ENCODE data around the gene ZNF853.
"Not testable (repeated sequence)": the region's sequence is repeated elsewhere in the genome, so short reads cannot be mapped to it uniquely, and the experiment has no call there.

ZNF853 gene

DNA sequence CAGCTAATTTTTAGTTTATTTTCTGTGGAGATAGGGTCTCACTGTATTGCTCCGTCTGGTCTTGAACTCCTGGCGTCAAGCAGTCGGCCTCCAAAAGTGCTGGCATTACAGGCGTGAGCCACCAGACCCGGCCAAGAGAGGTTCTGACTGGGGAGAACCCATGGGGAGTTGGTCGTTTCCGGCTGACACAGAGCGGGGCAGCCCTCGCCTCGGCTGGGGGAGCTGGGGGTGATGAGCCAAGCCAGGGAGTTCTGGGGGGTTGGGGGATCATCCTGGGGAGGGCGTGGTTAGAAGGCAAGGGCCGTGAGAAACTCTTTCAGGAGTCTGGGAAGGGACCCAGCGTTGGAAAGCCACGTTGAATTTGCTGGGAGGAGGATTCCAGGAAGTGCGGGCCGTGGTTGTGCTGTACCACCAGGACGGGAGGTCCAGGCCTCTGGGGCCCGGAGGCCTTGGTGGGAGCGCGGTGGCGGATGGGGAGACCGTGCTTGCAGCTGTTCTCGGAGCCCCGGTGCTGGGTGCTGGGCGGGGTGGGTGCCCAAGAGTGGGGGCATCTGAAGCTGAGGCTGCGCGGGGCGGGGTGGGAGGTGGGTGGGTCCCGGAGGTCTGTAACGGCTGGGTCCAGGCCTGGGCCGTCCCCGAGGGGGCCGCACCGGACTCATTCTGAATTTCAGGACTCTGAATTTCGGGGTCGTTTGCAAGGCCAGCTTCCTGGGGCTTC, 8.4 kb upstream of the ZNF853 start:
- DNase-seq = no peak

- no peak for DNase-seq
Observed at GRCh38 chr7:6607651-6608051, 7.8 kb upstream of the ZNF853 start.

- DNase-seq = no peak
Observed at GRCh38 chr7:6608081-6608480, 7.3 kb upstream of the ZNF853 start.

DNA sequence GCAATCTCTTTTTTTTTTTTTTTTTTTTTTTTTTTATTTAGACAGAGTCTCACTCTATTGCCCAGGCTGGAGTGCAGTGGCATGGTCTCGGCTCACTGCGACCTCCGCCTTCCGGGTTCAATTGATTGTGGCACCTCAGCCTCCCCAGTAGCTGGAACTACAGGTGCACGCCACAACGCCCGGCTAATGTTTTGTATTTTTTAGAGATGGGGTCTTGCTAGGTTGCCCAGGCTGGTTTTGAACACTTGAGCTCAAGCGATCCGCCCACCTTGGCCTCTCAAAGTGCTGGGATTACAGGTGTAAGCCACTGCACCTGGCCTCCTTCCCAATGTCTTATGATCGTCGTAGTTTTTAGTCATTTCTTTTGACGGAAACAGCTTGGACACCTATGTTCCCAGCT, 6.6 kb upstream of the ZNF853 start:
- no peak for DNase-seq

DNA sequence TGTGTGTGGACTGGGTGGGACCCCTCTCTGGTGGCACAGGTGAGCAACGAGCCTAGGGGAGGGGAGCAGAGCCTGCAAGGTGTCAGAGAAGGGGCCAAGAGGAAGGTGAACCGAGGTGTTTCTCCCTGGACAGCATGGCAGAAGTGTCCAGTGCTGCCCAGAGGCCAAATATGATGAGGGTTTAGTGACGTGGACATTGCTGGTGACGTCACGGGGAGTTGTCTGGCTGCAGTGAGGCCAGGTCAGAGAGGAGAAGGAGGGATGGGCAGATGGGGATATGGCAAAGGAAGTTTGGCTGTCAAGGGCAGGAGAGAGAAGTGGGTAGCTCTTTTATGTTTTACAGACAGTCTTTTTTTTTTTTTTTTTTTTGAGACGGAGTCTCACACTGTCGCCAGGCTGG, 2.6 kb upstream of the ZNF853 start:
- no peak for DNase-seq

- no peak for DNase-seq
Observed at GRCh38 chr7:6613706-6614105, 1.7 kb upstream of the ZNF853 start.

GRCh38 chr7:6615723-6616555, 529 bp downstream of the ZNF853 start:
- DNase-seq = no peak

- DNase-seq = no peak
Observed at GRCh38 chr7:6616854-6617643, 1.6 kb downstream of the ZNF853 start.

DNA sequence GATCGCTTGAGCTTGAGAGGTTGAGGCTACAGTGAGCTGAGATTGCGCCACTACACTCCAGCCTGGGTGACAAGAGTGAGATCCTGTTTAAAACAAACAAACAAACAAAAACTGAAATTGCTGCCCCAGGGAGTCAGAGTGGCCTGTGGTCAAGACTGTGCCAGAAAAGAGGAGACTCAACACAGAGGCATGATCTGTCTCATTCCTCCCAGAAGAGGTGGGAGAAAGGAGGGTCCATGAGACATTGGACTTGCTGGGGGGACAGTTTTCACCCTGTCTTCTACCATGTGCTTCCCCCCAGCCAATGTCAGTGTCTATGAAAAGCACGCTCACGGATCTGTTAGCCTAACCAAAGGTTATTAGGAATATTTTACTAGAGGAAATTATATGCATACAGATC, 3.2 kb downstream of the ZNF853 start:
- no peak for DNase-seq

- DNase-seq = no peak
Observed at GRCh38 chr7:6619961-6620360, 4.6 kb downstream of the ZNF853 start.

- DNase-seq = no peak
Observed at GRCh38 chr7:6621195-6622133, 6.1 kb downstream of the ZNF853 start.

DNA sequence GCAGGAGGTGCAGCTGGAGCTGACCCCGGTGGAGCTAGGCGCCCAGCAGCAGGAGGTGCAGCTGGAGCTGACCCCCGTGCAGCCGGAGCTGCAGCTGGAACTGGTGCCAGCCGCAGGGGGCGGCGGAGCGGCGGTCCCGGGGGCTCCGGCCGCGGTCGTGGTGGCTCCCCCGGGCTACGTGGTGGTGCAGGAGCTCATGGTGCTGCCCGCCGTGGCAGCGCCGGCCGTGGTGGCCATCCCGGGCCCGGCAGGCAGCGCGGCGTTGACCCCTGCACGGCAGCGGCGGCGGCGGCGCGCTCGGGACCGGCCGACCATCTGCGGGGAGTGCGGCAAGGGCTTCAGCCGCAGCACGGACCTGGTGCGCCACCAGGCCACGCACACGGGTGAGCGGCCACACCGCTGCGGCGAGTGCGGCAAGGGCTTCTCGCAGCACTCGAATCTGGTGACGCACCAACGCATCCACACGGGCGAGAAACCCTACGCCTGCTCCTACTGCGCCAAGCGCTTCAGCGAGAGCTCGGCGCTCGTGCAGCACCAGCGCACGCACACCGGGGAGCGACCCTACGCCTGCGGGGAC, 6.8 kb downstream of the ZNF853 start:
- DNase-seq = no peak

GRCh38 chr7:6623589-6624245, 8.3 kb downstream of the ZNF853 start:
- DNase-seq = no peak

GRCh38 chr7:6624246-6624611, 8.8 kb downstream of the ZNF853 start:
- no peak for DNase-seq

- DNase-seq = no peak
Observed at GRCh38 chr7:6628045-6628444, 12.6 kb downstream of the ZNF853 start.

DNA sequence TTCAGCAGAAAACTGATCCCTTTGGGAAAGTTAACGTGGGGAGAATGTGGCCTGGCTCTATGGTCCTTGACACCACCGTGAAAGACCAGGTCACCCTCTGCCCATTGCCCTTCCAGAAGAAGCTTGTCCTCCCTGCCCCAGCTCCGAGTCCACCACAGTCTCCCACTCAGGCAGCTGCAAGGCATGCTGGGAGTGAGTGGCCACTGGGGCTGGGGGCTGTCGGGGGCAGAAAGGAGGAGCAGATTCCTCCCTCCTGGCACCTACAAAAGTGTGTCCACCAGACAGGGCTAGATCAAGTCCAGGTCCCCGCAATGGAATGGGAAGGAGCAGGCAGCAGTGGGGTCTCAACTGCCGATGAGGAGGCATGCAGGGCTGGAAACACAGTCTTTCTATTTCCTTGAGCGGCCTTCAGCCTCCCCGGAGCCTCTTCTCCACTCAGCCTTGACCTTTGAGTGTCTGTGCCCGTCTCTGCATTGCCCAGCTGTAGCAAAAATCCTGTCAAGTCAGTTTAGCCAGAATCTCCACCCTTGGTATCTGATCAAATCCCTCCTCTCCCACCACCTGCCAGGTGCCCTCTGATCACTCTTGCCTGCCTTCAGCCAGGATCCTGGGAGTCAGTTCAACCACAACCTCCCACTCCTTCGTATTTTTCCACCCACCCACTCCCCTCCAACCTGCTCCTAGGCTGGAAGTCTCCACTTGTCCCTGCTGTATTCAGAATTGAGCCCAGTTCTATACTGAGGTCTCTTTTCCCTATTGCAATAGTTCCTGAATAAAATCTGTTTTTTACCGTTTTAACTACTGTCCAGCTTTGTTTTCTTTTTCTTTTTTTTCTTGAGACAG, 14.8 kb downstream of the ZNF853 start:
- no peak for DNase-seq

- no peak for DNase-seq
Observed at GRCh38 chr7:6631605-6632004, 16.2 kb downstream of the ZNF853 start.

GRCh38 chr7:6634021-6634420, 18.6 kb downstream of the ZNF853 start:
- no peak for DNase-seq

GRCh38 chr7:6634971-6635370, 19.6 kb downstream of the ZNF853 start:
- not testable (repeated sequence) for DNase-seq
